Lower leg skin (tissue), 4 donors: ENCODE results near the gene SECISBP2L. TPM values are rescaled to one million over a fixed set of nuclear protein-coding genes. Genes with fewer than 3 reads are reported as not detected.

ENCODE experiments used
- DNase-seq, 2 donors: peaks; one replicate each; pipeline ENCODE4 v3.0.0-alpha.2; 2019; ENCODE audit warnings: low spot score in 2 of 2
- H3K4me3 ChIP-seq: fragments of 200-600 bp; sonication (generic); 2 replicates; pipeline ENCODE4 v1.5.1; 2017; ENCODE audit warnings: mild to moderate bottlenecking, low read depth; ENCODE audit not compliant: poor library complexity, severe bottlenecking
- POLR2A ChIP-seq, 2 donors: fragments of 450-650 bp; IDR thresholded peaks; one replicate each; pipeline ENCODE4 v1.6.1; 2016 to 2017; ENCODE audit warnings: antibody characterized with exemption in 2 of 2, mild to moderate bottlenecking in 1 of 2, moderate library complexity in 1 of 2
- WGBS, 2 donors: methylation state at CpG; one replicate each; pipeline ENCODE4 v1.1.5; 2018; 5-methylcytosine and 5-hydroxymethylcytosine counted together
- intact Hi-C: fragments of 100-400 bp; cut with DNase I; formaldehyde crosslinking; loops from one replicate; pipeline ENCODE4 v1.15.0; 2023; ENCODE audit warnings: low total_unique reads
- total RNA-seq, 4 donors: library from RNA; depleted of rRNA; stranded (reverse); fragments of >200 nt; gene quantifications; one replicate each; pipeline ENCODE4 v1.1.0, GENCODE V29; 2016
- TF ChIP-seq, protein P1 (sequence below), 3 donors: fragments of 450-650 bp; IDR thresholded peaks; one replicate each; pipeline ENCODE4 v1.5.1; 2016; ENCODE audit warnings: antibody characterized with exemption in 3 of 3, mild to moderate bottlenecking in 3 of 3, moderate library complexity in 2 of 3

The SECISBP2L gene
- total RNA-seq, 4 donors from 2014 or later = 26.7 to 37.3 (median 30.7) TPM

DNA sequence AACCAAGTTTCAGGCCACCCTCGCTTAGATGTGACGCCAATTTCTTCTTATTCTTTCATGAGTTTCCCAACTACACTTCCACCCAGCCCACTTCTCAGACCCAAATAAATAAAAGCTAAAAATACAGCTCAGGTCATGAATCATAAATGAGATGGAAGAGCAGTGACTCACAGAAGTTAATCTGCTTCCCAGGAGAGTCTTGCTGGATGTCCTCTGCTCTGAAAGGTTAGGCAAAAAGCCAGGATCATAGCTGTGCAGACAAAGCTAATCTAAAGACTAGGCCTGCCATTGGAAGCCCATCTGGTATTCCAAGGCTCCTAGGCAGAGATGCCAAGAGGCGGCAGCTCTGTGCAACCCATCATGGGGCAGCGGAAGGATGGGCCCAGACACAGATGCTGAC, 106.6 kb downstream of the SECISBP2L start:
- WGBS, 2 donors = 88 to 93% methylated on average over 4 of the region's 4 CpGs
- TF ChIP-seq, protein P1, sequence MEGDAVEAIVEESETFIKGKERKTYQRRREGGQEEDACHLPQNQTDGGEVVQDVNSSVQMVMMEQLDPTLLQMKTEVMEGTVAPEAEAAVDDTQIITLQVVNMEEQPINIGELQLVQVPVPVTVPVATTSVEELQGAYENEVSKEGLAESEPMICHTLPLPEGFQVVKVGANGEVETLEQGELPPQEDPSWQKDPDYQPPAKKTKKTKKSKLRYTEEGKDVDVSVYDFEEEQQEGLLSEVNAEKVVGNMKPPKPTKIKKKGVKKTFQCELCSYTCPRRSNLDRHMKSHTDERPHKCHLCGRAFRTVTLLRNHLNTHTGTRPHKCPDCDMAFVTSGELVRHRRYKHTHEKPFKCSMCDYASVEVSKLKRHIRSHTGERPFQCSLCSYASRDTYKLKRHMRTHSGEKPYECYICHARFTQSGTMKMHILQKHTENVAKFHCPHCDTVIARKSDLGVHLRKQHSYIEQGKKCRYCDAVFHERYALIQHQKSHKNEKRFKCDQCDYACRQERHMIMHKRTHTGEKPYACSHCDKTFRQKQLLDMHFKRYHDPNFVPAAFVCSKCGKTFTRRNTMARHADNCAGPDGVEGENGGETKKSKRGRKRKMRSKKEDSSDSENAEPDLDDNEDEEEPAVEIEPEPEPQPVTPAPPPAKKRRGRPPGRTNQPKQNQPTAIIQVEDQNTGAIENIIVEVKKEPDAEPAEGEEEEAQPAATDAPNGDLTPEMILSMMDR (IDR thresholded peaks at IDR 0.05) = no peak
- no peak for TF ChIP-seq POLR2A (IDR thresholded peaks at IDR 0.05)
- DNase-seq = no peak
- H3K4me3 ChIP-seq = no peak overlapping the region
- intact Hi-C loops = no loop called here

Other genes starting within 250 kb of the SECISBP2L start
- gene CEP152, start 235.4 kb downstream of the SECISBP2L start, total RNA-seq = 1 to 10 TPM; 2.5 to 4.9 (median 3.5) TPM
- gene EID1, start 168.3 kb downstream of the SECISBP2L start, total RNA-seq = 100 to 1,000 TPM in 1 of 4 donors, 10 to 100 TPM in 3; 58.5 to 127 (median 78.4) TPM
- 1 to 10 TPM in 2 of 4 donors, under 1 TPM in 2; 0.63 to 4.7 (median 1.6) TPM for gene SHC4, start 82.5 kb downstream of the SECISBP2L start, total RNA-seq
- 10 to 100 TPM; 48.8 to 76.1 (median 52.6) TPM for gene COPS2, start 109.2 kb upstream of the SECISBP2L start, total RNA-seq
- 10 to 100 TPM; 20.7 to 35.4 (median 27.8) TPM for gene GALK2, start 123.8 kb upstream of the SECISBP2L start, total RNA-seq